H1 (cell line): ENCODE measurements around the gene CRBN. TPM values are rescaled to one million over a fixed set of nuclear protein-coding genes. Genes with fewer than 3 reads are reported as not detected.

Source experiments
- CTCF ChIA-PET: fragments of 300-600 bp; sonication (Branson Sonifier 250); formaldehyde crosslinking; loops from one replicate; lab custom pipeline; 2021; ENCODE audit not compliant: partially characterized antibody; lab: Charles Lee
- POLR2A ChIA-PET: fragments of 300-600 bp; sonication (Branson Sonifier 250); formaldehyde crosslinking; loops from one replicate; lab custom pipeline; 2021; ENCODE audit warnings: inconsistent platforms; ENCODE audit not compliant: partially characterized antibody; lab: Charles Lee
- DNase-seq, 2 experiments: peaks; one replicate each; pipeline versions ENCODE4 v3.0.0 to v3.0.0-alpha.2; 2010 to 2022; ENCODE audit warnings: low spot score in 2 of 2, low read depth in 1 of 2, mixed read lengths in 1 of 2
- FAIRE-seq: peaks from 2 replicates; lab custom pipeline; 2011; peaks lifted over from hg19 to GRCh38; lab: Jason Lieb, UNC
- H2AFZ ChIP-seq: 2 replicates; pipeline ENCODE4 v1.8.1; 2012; ENCODE audit warnings: low read length, inconsistent platforms
- H2AK5ac ChIP-seq: 2 replicates; pipeline ENCODE4 v1.6.1; 2013; ENCODE audit warnings: low read depth, low read length
- H2BK120ac ChIP-seq: replicated peaks from 2 replicates; pipeline ENCODE3; 2013; ENCODE audit warnings: low read depth, low read length, inconsistent platforms
- H2BK12ac ChIP-seq: 2 replicates; pipeline ENCODE4 v1.6.1; 2013; ENCODE audit warnings: low read depth, low read length
- H2BK15ac ChIP-seq: 2 replicates; pipeline ENCODE4 v1.6.1; 2013; ENCODE audit warnings: low read length
- H2BK20ac ChIP-seq: 2 replicates; pipeline ENCODE4 v1.6.1; 2013; ENCODE audit warnings: low read length
- H2BK5ac ChIP-seq: 2 replicates; pipeline ENCODE4 v1.6.1; 2013; ENCODE audit warnings: low read depth, low read length
- H3K14ac ChIP-seq: 2 replicates; pipeline ENCODE4 v1.6.1; 2013; ENCODE audit warnings: inconsistent platforms; ENCODE audit not compliant: insufficient read length
- H3K18ac ChIP-seq: 2 replicates; pipeline ENCODE4 v1.6.1; 2013; ENCODE audit warnings: low read length; ENCODE audit errors: extremely low read depth
- H3K23ac ChIP-seq: 2 replicates; pipeline ENCODE4 v1.6.1; 2013; ENCODE audit warnings: inconsistent platforms; ENCODE audit not compliant: insufficient read length
- H3K23me2 ChIP-seq: 2 replicates; pipeline ENCODE4 v1.6.1; 2013; ENCODE audit warnings: low read depth, low read length
- H3K27ac ChIP-seq: 2 replicates; pipeline ENCODE4 v1.6.1; 2011; ENCODE audit warnings: low read depth, low read length, inconsistent platforms
- H3K27me3 ChIP-seq, 4 experiments: replicated peaks in 1 of 4; 1 replicate in 1 of 4; 2 replicates in 3 of 4; pipeline versions ENCODE4 v1.6.1 to v1.8.1; 2011 to 2013; ENCODE audit warnings: low read length in 3 of 4, mild to moderate bottlenecking in 3 of 4, inconsistent platforms in 2 of 4, mixed read lengths in 2 of 4, moderate library complexity in 1 of 4; ENCODE audit not compliant: control insufficient read depth in 3 of 4, insufficient read depth in 3 of 4; ENCODE audit errors: extremely low read depth in 1 of 4
- H3K36me3 ChIP-seq, 4 experiments: 2 replicates each; pipeline versions ENCODE4 v1.6.1 to v1.8.1; 2011 to 2013; ENCODE audit warnings: mild to moderate bottlenecking in 4 of 4, low read length in 3 of 4, moderate library complexity in 2 of 4, control low read depth in 1 of 4, inconsistent platforms in 1 of 4; ENCODE audit not compliant: insufficient read depth in 4 of 4, control insufficient read depth in 2 of 4
- H3K4ac ChIP-seq: replicated peaks from 2 replicates; pipeline ENCODE3; 2013; ENCODE audit warnings: low read length, low read depth, mixed read lengths, inconsistent platforms; ENCODE audit not compliant: insufficient read length
- H3K4me1 ChIP-seq, 4 experiments: replicated peaks in 1 of 4; 1 replicate in 1 of 4; 2 replicates in 3 of 4; pipeline versions ENCODE4 v1.6.1 to v1.8.1; 2011 to 2013; ENCODE audit warnings: low read length in 3 of 4, inconsistent platforms in 2 of 4, mixed read lengths in 1 of 4; ENCODE audit not compliant: insufficient read depth in 4 of 4, control insufficient read depth in 3 of 4
- H3K4me2 ChIP-seq, 2 experiments: 2 replicates each; pipeline versions ENCODE4 v1.6.1 to v1.8.1; 2011 to 2013; ENCODE audit warnings: low read depth in 2 of 2, low read length in 2 of 2, control low read depth in 1 of 2, inconsistent platforms in 1 of 2, mild to moderate bottlenecking in 1 of 2; ENCODE audit not compliant: insufficient read depth in 1 of 2
- H3K4me3 ChIP-seq, 4 experiments: fragments of 200-600, 300-600 bp in 1 of 4; sonication (generic), shearing (Covaris generic), sonication (Bioruptor Twin) in 1 of 4; 2 replicates each; pipeline versions ENCODE4 v1.5.1 to v1.8.1; 2011 to 2016; ENCODE audit warnings: low read length in 4 of 4, low read depth in 3 of 4, control low read depth in 2 of 4, inconsistent platforms in 2 of 4, mild to moderate bottlenecking in 2 of 4, mixed read lengths in 1 of 4, moderate library complexity in 1 of 4; ENCODE audit not compliant: insufficient read depth in 2 of 4; ENCODE audit errors: extremely low read depth in 1 of 4
- H3K56ac ChIP-seq: replicated peaks from 2 replicates; pipeline ENCODE3; 2013; ENCODE audit warnings: low read depth, mild to moderate bottlenecking, mixed read lengths, low read length, inconsistent platforms; ENCODE audit not compliant: insufficient read length
- H3K79me1 ChIP-seq: 2 replicates; pipeline ENCODE4 v1.6.1; 2013; ENCODE audit warnings: low read depth, low read length, control low read depth
- H3K79me2 ChIP-seq, 2 experiments: 2 replicates each; pipeline versions ENCODE4 v1.6.1 to v1.8.1; 2012 to 2013; ENCODE audit warnings: low read length in 2 of 2, mild to moderate bottlenecking in 2 of 2, inconsistent platforms in 1 of 2; ENCODE audit not compliant: insufficient read depth in 2 of 2, control insufficient read depth in 1 of 2
- H3K9ac ChIP-seq, 4 experiments: replicated peaks in 1 of 4; 1 replicate in 1 of 4; 2 replicates in 3 of 4; pipeline versions ENCODE4 v1.6.1 to v1.8.1; 2011 to 2013; ENCODE audit warnings: low read depth in 3 of 4, low read length in 3 of 4, control low read depth in 2 of 4, mild to moderate bottlenecking in 2 of 4, moderate library complexity in 2 of 4, inconsistent platforms in 1 of 4; ENCODE audit errors: extremely low read depth in 1 of 4
- H3K9me3 ChIP-seq, 2 experiments: 2 replicates each; pipeline versions ENCODE4 v1.6.1 to v1.8.1; 2012 to 2013; ENCODE audit warnings: mild to moderate bottlenecking in 2 of 2, moderate library complexity in 2 of 2, control low read depth in 1 of 2, inconsistent platforms in 1 of 2, low read depth in 1 of 2, low read length in 1 of 2, mixed read lengths in 1 of 2; ENCODE audit not compliant: insufficient read depth in 2 of 2
- H4K20me1 ChIP-seq, 2 experiments: replicated peaks in 1 of 2; 2 replicates each; pipeline versions ENCODE3 to v1.8.1; 2011 to 2013; ENCODE audit warnings: inconsistent platforms in 2 of 2, low read length in 2 of 2, mild to moderate bottlenecking in 1 of 2; ENCODE audit not compliant: insufficient read depth in 2 of 2, control insufficient read depth in 1 of 2
- H4K5ac ChIP-seq: 2 replicates; pipeline ENCODE4 v1.6.1; 2013; ENCODE audit warnings: low read length, low read depth, mixed read lengths, inconsistent platforms; ENCODE audit not compliant: insufficient read length
- H4K8ac ChIP-seq: 2 replicates; pipeline ENCODE4 v1.8.0; 2013; ENCODE audit warnings: mild to moderate bottlenecking, moderate library complexity, low read length, inconsistent platforms; ENCODE audit not compliant: insufficient read depth; ENCODE audit errors: extremely low read depth
- H4K91ac ChIP-seq: replicated peaks from 2 replicates; pipeline ENCODE3; 2013; ENCODE audit warnings: low read length, mixed read lengths, inconsistent platforms; ENCODE audit not compliant: insufficient read length
- CBX5 ChIP-seq: fragments of 300-800, 300-1000 bp; sonication (generic); IDR thresholded peaks from 2 replicates; pipeline ENCODE4 v1.7.1; 2016; ENCODE audit warnings: antibody characterized with exemption, low read length, low read depth
- HDAC6 ChIP-seq: IDR thresholded peaks from one replicate; pipeline ENCODE4 v1.7.1; 2012; ENCODE audit warnings: low read depth, mild to moderate bottlenecking, inconsistent platforms, low read length, moderate library complexity
- KDM5A ChIP-seq: fragments of 200-600 bp; IDR thresholded peaks from 2 replicates; pipeline ENCODE4 v1.7.1; 2012; ENCODE audit warnings: mild to moderate bottlenecking, low read length, inconsistent platforms, mixed read lengths
- SIX5 ChIP-seq: IDR thresholded peaks from 2 replicates; pipeline ENCODE4 v1.6.1; 2011; ENCODE audit warnings: mild to moderate bottlenecking, low read depth, low read length
- SP1 ChIP-seq: IDR thresholded peaks from 2 replicates; pipeline ENCODE4 v1.6.1; 2011; ENCODE audit warnings: low read depth, low read length
- ZNF274 ChIP-seq: IDR thresholded peaks from 2 replicates; pipeline ENCODE4 v1.7.0; 2012; ENCODE audit warnings: low read length, borderline replicate concordance; ENCODE audit errors: extremely low read depth
- WGBS, 2 experiments: shearing (Covaris generic) in 1 of 2; methylation state at CpG; one replicate each; pipeline versions ENCODE4 v1.1.6 to v1.1.7; 2013 to 2015; ENCODE audit warnings: low lambda C conversion rate in 2 of 2, mixed read lengths in 2 of 2, inconsistent platforms in 1 of 2, low coverage in 1 of 2, missing lambda C conversion rate in 1 of 2; ENCODE audit not compliant: insufficient replicate concordance in 2 of 2, insufficient coverage in 1 of 2, insufficient read length in 1 of 2; ENCODE audit errors: extremely low coverage in 1 of 2, missing lambda C conversion rate in 1 of 2; 5-methylcytosine and 5-hydroxymethylcytosine counted together
- polyA plus RNA-seq, 7 experiments: library from polyadenylated mRNA; depleted of rRNA in 3 of 7; stranded (reverse) in 5 of 7; unstranded in 2 of 7; fragments of >200 nt in 5 of 7; fragments of 200-250 nt in 2 of 7; gene quantifications; 1 replicate in 5 of 7; 2 replicates in 1 of 7; 4 replicates in 1 of 7; pipeline versions ENCODE4 v1.2.1 to v1.2.3, GENCODE V29; 2011 to 2013; ENCODE audit warnings: missing spikeins in 2 of 7, mixed read lengths in 2 of 7
- total RNA-seq: library from RNA; stranded (reverse); fragmentation: NEBNext Ultra II Directional; extraction: Animal tissue kit (Norgen Biotek cat#: 25700); gene quantifications from 2 replicates; pipeline ENCODE4 v1.2.1, GENCODE V29; 2021

CRBN gene
- total and polyA plus RNA-seq, 2 of the 8 experiments (the other 6 are each of a cell fraction or from before 2014, with no cell fraction given): 13.4 to 30.3 TPM

DNA sequence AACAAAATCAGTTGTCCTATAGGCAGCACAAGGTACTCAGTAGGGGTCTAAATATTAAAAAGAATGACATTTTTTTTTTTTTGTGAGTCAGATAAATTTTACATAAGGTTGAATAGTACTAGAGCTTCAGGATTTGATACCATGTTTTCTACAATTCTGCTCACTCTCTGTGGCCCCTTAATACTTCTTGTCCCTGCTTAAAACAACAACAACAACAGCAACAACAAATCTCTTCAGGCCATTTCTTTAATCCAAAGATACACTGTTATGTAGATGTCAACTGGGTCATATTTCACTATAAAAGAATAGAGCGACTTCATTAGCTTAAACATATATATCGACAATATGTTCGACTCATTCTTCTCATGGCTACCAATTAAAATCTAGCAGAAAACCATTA is 72.3 kb downstream of the CRBN start:
- no peaks in the 10 kb centered on the region for H3K9me3 ChIP-seq
- 86% methylated on average over 3 of the region's 3 CpGs; no CpG with 5 or more reads in 1 of the 2 experiments for WGBS, 2 experiments

More for the DNA sequence above, 72.3 kb downstream of the CRBN start:
- Histone ChIP-seq H2BK12ac (no peak overlapping the region), H3K27ac (no peak overlapping the region), H3K27me3 (no peaks in the 10 kb centered on the region), H3K79me2 (no peaks in the 10 kb centered on the region), H2AK5ac (no peak overlapping the region), H3K4me3 (no peak overlapping the region), H3K4ac (no peak overlapping the region), H2BK15ac (no peak overlapping the region), H2BK5ac (no peak overlapping the region), H3K79me1 (no peaks in the 10 kb centered on the region), H3K23ac (no peak overlapping the region), H3K18ac (no peak overlapping the region), H2BK120ac (no peak overlapping the region), H3K36me3 (no peaks in the 10 kb centered on the region), H2AFZ (no peak overlapping the region), H4K8ac (no peak overlapping the region), H3K56ac (no peak overlapping the region), H4K20me1 (no peaks in the 10 kb centered on the region), H4K91ac (no peak overlapping the region), H3K9ac (no peak overlapping the region), H4K5ac (no peak overlapping the region), H3K14ac (no peak overlapping the region), H3K23me2 (no peaks in the 10 kb centered on the region), H2BK20ac (no peak overlapping the region), H3K4me1 (peaks cover 0 to 6% (median 6%) of the 10 kb centered on the region in 4 experiments; a peak in 5 of 7 replicates), H3K4me2 (no peak overlapping the region)
- ChIA-PET POLR2A (no interaction called here), CTCF (no interaction called here)
- no peak for TF ChIP-seq HDAC6
- TF ChIP-seq SP1: no peak
- TF ChIP-seq SIX5: no peak
- TF ChIP-seq KDM5A: no peak
- TF ChIP-seq ZNF274: no peak
- no peak for TF ChIP-seq CBX5
- no peak for DNase-seq
- FAIRE-seq: no peak
